Stomach (tissue), 9 donors: ENCODE results near the gene TRIM41. TPM values are rescaled to one million over a fixed set of nuclear protein-coding genes. Genes with fewer than 3 reads are reported as not detected.
A peak's percentile ranks its signal among the peaks of the same experiment; 100 is the strongest.

Experiments
- DNase-seq, 2 donors: peaks; one replicate each; pipeline versions ENCODE4 v3.0.0 to v3.0.0-alpha.2; 2013 to 2019
- H3K27ac ChIP-seq, 5 donors: fragments of 200-600 bp in 4 of 5; sonication (generic) in 4 of 5; one replicate each; pipeline ENCODE4 v1.5.1; 2013 to 2019; ENCODE audit warnings: mild to moderate bottlenecking in 1 of 5, moderate library complexity in 1 of 5
- H3K27me3 ChIP-seq, 3 donors: fragments of 200-600 bp; sonication (generic); one replicate each; pipeline ENCODE4 v1.5.1; 2017 to 2019; ENCODE audit warnings: mixed run types in 1 of 3
- H3K36me3 ChIP-seq, 4 donors: fragments of 200-600 bp; sonication (generic); 1 replicate in 3 of 4; 2 replicates in 1 of 4; pipeline ENCODE4 v1.5.1; 2016 to 2019
- H3K4me1 ChIP-seq, 4 donors: fragments of 200-600 bp; sonication (generic); one replicate each; pipeline ENCODE4 v1.5.1; 2016 to 2019
- H3K4me3 ChIP-seq, 4 donors: fragments of 200-600 bp; sonication (generic) in 3 of 4; one replicate each; pipeline ENCODE4 v1.5.1; 2016 to 2019; ENCODE audit warnings: mild to moderate bottlenecking in 1 of 4
- H3K9me3 ChIP-seq, 4 donors: fragments of 200-600 bp; sonication (generic); one replicate each; pipeline ENCODE4 v1.5.1; 2016 to 2019
- EP300 ChIP-seq: sonication (generic); formaldehyde crosslinking; IDR thresholded peaks from one replicate; pipeline ENCODE4 v1.6.1; 2017; ENCODE audit warnings: antibody characterized with exemption
- POLR2A ChIP-seq, 4 donors: fragments of 450-650 bp; IDR thresholded peaks; one replicate each; pipeline ENCODE4 v1.6.1; 2016; ENCODE audit warnings: antibody characterized with exemption in 4 of 4, control low read depth in 2 of 4, mild to moderate bottlenecking in 1 of 4, moderate library complexity in 1 of 4
- POLR2AphosphoS5 ChIP-seq, 3 donors: sonication (generic); formaldehyde crosslinking; IDR thresholded peaks; one replicate each; pipeline ENCODE4 v1.6.1; 2016; ENCODE audit warnings: antibody characterized with exemption in 3 of 3
- WGBS, 5 donors: extraction: QIAGEN DNeasy Blood & Tissue Kit in 3 of 5; methylation state at CpG; one replicate each; pipeline versions ENCODE4 v1.1.5 to v1.1.7; 2013 to 2018; 5-methylcytosine and 5-hydroxymethylcytosine counted together
- intact Hi-C: fragments of 100-400 bp; cut with DNase I; formaldehyde crosslinking; loops from one replicate; pipeline ENCODE4 v1.15.1; 2023; ENCODE audit warnings: low total_unique reads
- polyA plus RNA-seq, 3 donors: library from polyadenylated mRNA; stranded (reverse); fragments of 200-250 nt; gene quantifications; one replicate each; pipeline ENCODE4 v1.2.3, GENCODE V29; 2013
- total RNA-seq, 5 donors: library from RNA; depleted of rRNA; stranded (reverse); fragments of >200 nt; gene quantifications; one replicate each; pipeline versions ENCODE4 v1.1.0 to v1.2.3, GENCODE V29; 2014 to 2016
- TF ChIP-seq, protein P1 (sequence below), 7 experiments: fragments of 450-650 bp in 4 of 7; fragments of 200-600 bp in 3 of 7; sonication (generic) in 3 of 7; IDR thresholded peaks; one replicate each; pipeline ENCODE4 v1.5.1; 2016 to 2019; ENCODE audit warnings: antibody characterized with exemption in 7 of 7, control low read depth in 2 of 7, mild to moderate bottlenecking in 1 of 7
- donor health status: healthy with polysubstance abuse.
- donor health status: Bipolar disorder and iron deficiency.
- donor health status: healthy.

Gene TRIM41
- total and polyA plus RNA-seq, 8 donors: 2.3 to 70.4 (median 16.0) TPM

DNA sequence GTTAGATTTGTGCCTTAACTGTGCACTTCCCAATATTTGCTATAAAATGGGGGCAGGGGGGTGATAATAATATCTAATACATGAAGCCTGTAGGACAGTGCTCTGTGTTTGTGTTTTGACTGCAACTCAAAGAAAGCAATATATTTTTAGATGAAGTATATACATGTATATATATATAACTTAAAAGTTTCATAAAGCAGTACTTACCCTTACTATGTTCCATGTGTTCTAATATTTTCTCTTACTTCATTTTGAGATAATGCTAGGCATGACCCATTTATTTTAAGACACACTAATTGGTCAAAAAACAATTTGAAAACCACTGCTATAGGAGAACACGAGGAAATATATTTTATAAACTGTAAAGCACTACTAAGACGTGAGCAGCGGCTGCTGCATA lies 35.5 kb downstream of the TRIM41 start:
- peaks cover 51 to 84% (median 73%) of the 10 kb centered on the region in 4 donors for H3K4me1 ChIP-seq
- intact Hi-C loops: no loop called here
- peaks cover 0 to 39% (median 27%) of the 10 kb centered on the region in 4 donors for H3K36me3 ChIP-seq
- peak overlapping the region in 1 of 5 donors; percentile 12 for H3K27ac ChIP-seq
- H3K9me3 ChIP-seq: no peaks in the 10 kb centered on the region
- no peak for DNase-seq
- H3K27me3 ChIP-seq: no peaks in the 10 kb centered on the region
- peak overlapping the region in 3 of 4 donors; percentile 85 to 92 (median 85) for H3K4me3 ChIP-seq
- TF ChIP-seq, protein P1, sequence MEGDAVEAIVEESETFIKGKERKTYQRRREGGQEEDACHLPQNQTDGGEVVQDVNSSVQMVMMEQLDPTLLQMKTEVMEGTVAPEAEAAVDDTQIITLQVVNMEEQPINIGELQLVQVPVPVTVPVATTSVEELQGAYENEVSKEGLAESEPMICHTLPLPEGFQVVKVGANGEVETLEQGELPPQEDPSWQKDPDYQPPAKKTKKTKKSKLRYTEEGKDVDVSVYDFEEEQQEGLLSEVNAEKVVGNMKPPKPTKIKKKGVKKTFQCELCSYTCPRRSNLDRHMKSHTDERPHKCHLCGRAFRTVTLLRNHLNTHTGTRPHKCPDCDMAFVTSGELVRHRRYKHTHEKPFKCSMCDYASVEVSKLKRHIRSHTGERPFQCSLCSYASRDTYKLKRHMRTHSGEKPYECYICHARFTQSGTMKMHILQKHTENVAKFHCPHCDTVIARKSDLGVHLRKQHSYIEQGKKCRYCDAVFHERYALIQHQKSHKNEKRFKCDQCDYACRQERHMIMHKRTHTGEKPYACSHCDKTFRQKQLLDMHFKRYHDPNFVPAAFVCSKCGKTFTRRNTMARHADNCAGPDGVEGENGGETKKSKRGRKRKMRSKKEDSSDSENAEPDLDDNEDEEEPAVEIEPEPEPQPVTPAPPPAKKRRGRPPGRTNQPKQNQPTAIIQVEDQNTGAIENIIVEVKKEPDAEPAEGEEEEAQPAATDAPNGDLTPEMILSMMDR (IDR thresholded peaks at IDR 0.05): no peak
- no peak for TF ChIP-seq EP300
- no peak for TF ChIP-seq POLR2A (IDR thresholded peaks at IDR 0.05)
- no peak for TF ChIP-seq POLR2AphosphoS5 (IDR thresholded peaks at IDR 0.05)
- 46 to 53% (median 49%) methylated on average over 3 of the region's 3 CpGs for WGBS, 5 donors

DNA sequence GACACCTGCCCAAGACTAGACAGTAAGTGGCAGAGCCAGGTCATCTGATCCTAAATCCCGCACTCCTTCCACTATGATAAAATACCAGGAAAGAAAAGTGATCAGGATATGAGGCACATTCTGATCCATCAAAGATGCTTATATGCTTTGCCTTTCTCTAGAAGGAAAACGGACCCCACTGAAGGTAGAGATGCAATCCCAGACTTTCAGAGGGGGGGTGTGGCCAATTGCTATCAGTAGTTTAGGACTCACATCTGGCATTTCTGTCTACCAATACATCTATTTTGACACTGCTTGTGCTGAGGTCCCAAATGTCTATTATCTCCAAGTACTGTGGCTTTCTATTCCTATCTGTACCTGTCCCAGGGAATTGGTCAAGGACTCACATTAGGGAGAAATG lies 36.2 kb downstream of the TRIM41 start:
- Histone ChIP-seq H3K27me3 (no peaks in the 10 kb centered on the region), H3K4me3 (peak overlapping the region; percentile 85 to 92 (median 87)), H3K36me3 (peaks cover 0 to 39% (median 27%) of the 10 kb centered on the region in 4 donors), H3K27ac (peak overlapping the region in 4 of 5 donors; percentile 98 to 100 (median 99)), H3K9me3 (no peaks in the 10 kb centered on the region), H3K4me1 (peaks cover 49 to 77% (median 68%) of the 10 kb centered on the region in 4 donors)
- 14 to 44% (median 29%) methylated on average over 2 of the region's 2 CpGs for WGBS, 5 donors
- TF ChIP-seq POLR2AphosphoS5 (IDR thresholded peaks at IDR 0.05) (no peak), EP300 (no peak), POLR2A (IDR thresholded peaks at IDR 0.05) (no peak)
- TF ChIP-seq, protein P1 (IDR thresholded peaks at IDR 0.05): no peak
- DNase-seq: no peak
- intact Hi-C loops: no loop called here

DNA sequence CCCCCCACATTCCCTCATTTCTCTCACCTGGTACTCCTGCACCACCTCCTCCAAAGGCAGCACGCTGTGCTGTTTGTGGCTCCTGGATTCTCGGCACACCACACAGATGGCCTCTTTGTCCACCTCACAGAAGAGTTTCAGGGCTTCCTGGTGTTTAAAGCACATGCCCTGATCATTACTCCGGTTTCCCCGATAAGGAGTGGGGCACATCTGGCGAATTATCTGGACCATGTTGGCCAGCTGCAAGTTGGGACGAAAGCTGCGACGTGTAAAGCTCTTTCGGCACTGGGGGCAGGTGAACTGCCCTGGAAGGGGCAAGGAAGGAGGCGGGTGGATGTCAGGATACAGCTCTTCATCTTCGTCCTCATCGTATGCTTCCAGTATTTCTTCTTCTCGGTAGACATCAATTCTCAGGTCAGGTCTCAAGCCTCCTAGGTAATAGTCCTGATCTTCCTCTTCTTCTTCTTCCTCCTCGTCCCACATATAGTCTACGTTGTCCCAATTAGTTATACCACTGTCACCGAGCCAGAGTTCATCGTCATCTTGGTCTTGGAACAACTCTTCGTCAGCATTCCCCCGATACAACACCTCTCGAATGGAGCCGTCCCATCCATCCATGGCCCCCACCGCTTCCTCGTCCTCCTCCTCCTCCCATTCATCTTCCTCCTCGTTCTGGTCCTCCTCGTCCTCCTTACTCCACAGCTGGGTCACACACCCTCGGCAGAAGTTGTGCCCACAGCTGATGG lies 37.1 kb downstream of the TRIM41 start:
- intact Hi-C loops: no loop called here
- 1 to 2% (median 1%) methylated on average over 23 to 26 of the region's 26 CpGs for WGBS, 5 donors
- peak in 1 of 2 donors; percentile 18 for DNase-seq

DNA sequence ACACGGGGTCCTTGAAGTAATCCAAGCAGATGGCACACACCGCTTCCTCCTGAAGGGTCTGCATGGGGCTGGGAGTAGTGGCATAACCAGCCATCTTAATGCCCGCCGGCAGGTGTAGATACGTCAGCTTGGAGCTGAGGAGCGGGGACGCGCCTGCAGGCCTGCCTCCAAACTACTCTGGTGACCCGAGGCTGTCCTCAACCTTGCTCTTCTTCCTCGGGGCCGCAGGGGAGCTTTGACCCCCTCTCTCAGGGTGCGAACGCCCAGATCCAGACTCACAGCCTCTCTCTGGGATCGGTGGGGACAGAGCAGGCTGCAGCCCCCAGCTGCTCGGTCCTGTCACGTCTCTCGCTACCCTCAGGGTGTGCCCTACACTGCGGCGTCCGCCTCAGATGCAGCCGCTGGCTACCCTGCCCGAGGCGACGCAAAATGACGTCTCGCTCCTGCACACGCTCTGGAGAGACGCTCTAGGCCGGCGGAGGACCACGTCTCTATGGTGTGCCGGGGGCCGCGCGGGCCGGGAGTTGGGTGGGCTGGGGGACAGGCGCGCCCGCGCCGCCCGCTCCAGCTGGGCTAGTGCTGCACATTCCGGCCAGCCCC lies 37.7 kb downstream of the TRIM41 start, which contains the start of gene TRIM52:
TSS of gene TRIM52 (minus strand) at position 424 of the 600 bp plus-strand sequence. CDS start at position 94, 330 bp downstream.
- intact Hi-C loops: no loop called here
- Histone ChIP-seq H3K4me1 (peaks cover 40 to 62% (median 56%) of the 10 kb centered on the region in 4 donors), H3K27ac (peak within 1 kb of the TSS; percentile 98 to 100 (median 99)), H3K9me3 (no peaks in the 10 kb centered on the region), H3K4me3 (peak within 1 kb of the TSS; percentile 85 to 92 (median 87)), H3K36me3 (peaks cover 0 to 30% (median 20%) of the 10 kb centered on the region in 4 donors), H3K27me3 (no peaks in the 10 kb centered on the region)
- DNase-seq: peak; percentile 90 to 98
- WGBS, 5 donors: 0 to 2% (median 0%) methylated on average over 25 to 43 of the region's 43 CpGs
- TF ChIP-seq POLR2AphosphoS5 (IDR thresholded peaks at IDR 0.05): peak; percentile 89 to 99 (median 97)
- TF ChIP-seq POLR2A (IDR thresholded peaks at IDR 0.05): peak in 2 of 4 donors; percentile 39 to 77
- no peak for TF ChIP-seq EP300
- TF ChIP-seq, protein P1 (IDR thresholded peaks at IDR 0.05): peak in 1 of 7 experiments; percentile 5

More for the DNA sequence above, 37.1 kb downstream of the TRIM41 start:
- Histone ChIP-seq H3K4me3 (peak overlapping the region; percentile 85 to 92 (median 87)), H3K27me3 (no peaks in the 10 kb centered on the region), H3K36me3 (peaks cover 0 to 34% (median 23%) of the 10 kb centered on the region in 4 donors), H3K27ac (peak overlapping the region; percentile 98 to 100 (median 99)), H3K9me3 (no peaks in the 10 kb centered on the region), H3K4me1 (peaks cover 46 to 69% (median 60%) of the 10 kb centered on the region in 4 donors)
- TF ChIP-seq EP300 (no peak), POLR2A (IDR thresholded peaks at IDR 0.05) (no peak), POLR2AphosphoS5 (IDR thresholded peaks at IDR 0.05) (no peak)
- TF ChIP-seq, protein P1 (IDR thresholded peaks at IDR 0.05): no peak
